SK-N-SH (cell line): ENCODE measurements around the gene ASCL2. TPM values are rescaled to one million over a fixed set of nuclear protein-coding genes. Genes with fewer than 3 reads are reported as not detected.

Experiments
- CTCF ChIA-PET: fragments of 300-600, 350-600 bp; formaldehyde crosslinking; extraction: SDS; loops from one replicate; lab custom pipeline; 2021; lab: Yijun Ruan, JAX
- POLR2A ChIA-PET: fragments of 350-600 bp; sonication (Branson Sonifier 250); formaldehyde crosslinking; extraction: SDS; loops from one replicate; lab custom pipeline; 2020; ENCODE audit warnings: antibody characterized with exemption, inconsistent platforms; lab: Yijun Ruan, JAX
- DNase-seq: peaks from one replicate; pipeline ENCODE4 v3.0.0; 2012
- H2AFZ ChIP-seq: fragments of 200-600 bp; sonication (generic); 2 replicates; pipeline ENCODE4 v1.8.1; 2016; ENCODE audit warnings: antibody characterized with exemption, mild to moderate bottlenecking, low read depth
- H3F3A ChIP-seq: fragments of 200-600 bp; sonication (generic); replicated peaks from 2 replicates; pipeline ENCODE3; 2016; ENCODE audit warnings: antibody characterized with exemption, mild to moderate bottlenecking; ENCODE audit not compliant: insufficient read depth
- H3K27ac ChIP-seq, 2 experiments: fragments of 200-500 bp in 1 of 2; fragments of 200-600 bp in 1 of 2; sonication (Bioruptor generic) in 1 of 2; sonication (generic), shearing (Covaris generic) in 1 of 2; 2 replicates each; pipeline versions ENCODE4 v1.5.1 to v1.6.1; 2014 to 2016; ENCODE audit warnings: low read depth in 2 of 2, inconsistent platforms in 1 of 2, low read length in 1 of 2, mild to moderate bottlenecking in 1 of 2, mixed read lengths in 1 of 2
- H3K27me3 ChIP-seq: fragments of 200-600 bp; sonication (generic), shearing (Covaris generic); 2 replicates; pipeline ENCODE4 v1.6.1; 2016; ENCODE audit warnings: mixed run types; ENCODE audit not compliant: insufficient read depth
- H3K36me3 ChIP-seq, 2 experiments: fragments of 200-500 bp in 1 of 2; fragments of 200-600 bp in 1 of 2; sonication (Bioruptor generic) in 1 of 2; sonication (generic) in 1 of 2; replicated peaks in 1 of 2; 2 replicates each; pipeline versions ENCODE3 to v1.5.1; 2014 to 2016; ENCODE audit warnings: low read length in 1 of 2, mild to moderate bottlenecking in 1 of 2; ENCODE audit not compliant: insufficient read depth in 2 of 2, control insufficient read depth in 1 of 2
- H3K4me1 ChIP-seq, 2 experiments: fragments of 200-500 bp in 1 of 2; fragments of 200-600 bp in 1 of 2; sonication (Bioruptor generic) in 1 of 2; sonication (generic), shearing (Covaris generic) in 1 of 2; 2 replicates each; pipeline versions ENCODE4 v1.5.1 to v1.6.1; 2014 to 2016; ENCODE audit warnings: low read depth in 1 of 2, low read length in 1 of 2, mixed run types in 1 of 2; ENCODE audit not compliant: insufficient read depth in 2 of 2, control insufficient read depth in 1 of 2
- H3K4me2 ChIP-seq: fragments of 200-600 bp; sonication (generic), shearing (Covaris generic); 2 replicates; pipeline ENCODE4 v1.6.1; 2017; ENCODE audit warnings: mixed run types
- H3K4me3 ChIP-seq, 2 experiments: fragments of 200-500 bp in 1 of 2; fragments of 200-600 bp in 1 of 2; sonication (Bioruptor generic) in 1 of 2; sonication (generic), shearing (Covaris generic) in 1 of 2; 2 replicates each; pipeline versions ENCODE4 v1.5.1 to v1.8.1; 2014 to 2016; ENCODE audit warnings: low read depth in 2 of 2, inconsistent platforms in 1 of 2, low read length in 1 of 2, mild to moderate bottlenecking in 1 of 2, mixed read lengths in 1 of 2, moderate library complexity in 1 of 2
- H3K79me2 ChIP-seq: fragments of 200-600 bp; sonication (generic); 2 replicates; pipeline ENCODE4 v1.8.1; 2017; ENCODE audit warnings: mild to moderate bottlenecking; ENCODE audit not compliant: insufficient read depth
- H3K9ac ChIP-seq: fragments of 200-600 bp; sonication (generic); 2 replicates; pipeline ENCODE4 v1.6.1; 2017; ENCODE audit warnings: mixed run types
- H3K9me2 ChIP-seq: fragments of 200-600 bp; sonication (generic); 2 replicates; pipeline ENCODE4 v1.6.1; 2017; ENCODE audit warnings: mixed run types
- H3K9me3 ChIP-seq: fragments of 200-600 bp; sonication (generic); 2 replicates; pipeline ENCODE4 v1.6.1; 2017; ENCODE audit warnings: mixed run types, mild to moderate bottlenecking, moderate library complexity
- H4K20me1 ChIP-seq: fragments of 200-600 bp; sonication (generic); 2 replicates; pipeline ENCODE4 v1.6.1; 2017; ENCODE audit warnings: mild to moderate bottlenecking, mixed run types; ENCODE audit not compliant: insufficient read depth
- CTCF ChIP-seq: fragments of 200-600 bp; sonication (generic); IDR thresholded peaks from 2 replicates; pipeline ENCODE4 v1.6.1; 2017; ENCODE audit warnings: antibody characterized with exemption, mild to moderate bottlenecking, moderate library complexity
- EP300 ChIP-seq, 2 experiments: IDR thresholded peaks; 2 replicates each; pipeline versions ENCODE4 v1.4.0 to v1.6.1; 2012; ENCODE audit warnings: borderline replicate concordance in 1 of 2, low read depth in 1 of 2, low read length in 1 of 2
- FOSL2 ChIP-seq: IDR thresholded peaks from 2 replicates; pipeline ENCODE4 v1.4.0; 2012; ENCODE audit warnings: low read depth, mild to moderate bottlenecking, moderate library complexity, borderline replicate concordance
- FOXJ3 ChIP-seq: sonication (generic); formaldehyde crosslinking; IDR thresholded peaks from 2 replicates; pipeline ENCODE4 v1.5.1; 2020; ENCODE audit warnings: mild to moderate bottlenecking, missing genetic modification reagents
- FOXM1 ChIP-seq: IDR thresholded peaks from 2 replicates; pipeline ENCODE4 v1.4.0; 2012; ENCODE audit warnings: low read depth, mild to moderate bottlenecking
- GABPA ChIP-seq: IDR thresholded peaks from 2 replicates; pipeline ENCODE4 v1.4.0; 2012; ENCODE audit warnings: low read depth, mild to moderate bottlenecking
- IRF3 ChIP-seq: fragments of 150-350 bp; IDR thresholded peaks from 2 replicates; pipeline ENCODE4 v1.6.1; 2016; ENCODE audit warnings: mild to moderate bottlenecking, low read depth, low read length
- MXI1 ChIP-seq: IDR thresholded peaks from 2 replicates; pipeline ENCODE4 v1.6.1; 2012; ENCODE audit warnings: mild to moderate bottlenecking, low read depth, low read length, improper control_type of control experiment
- NFIC ChIP-seq: IDR thresholded peaks from 2 replicates; pipeline ENCODE4 v1.4.0; 2012; ENCODE audit warnings: borderline replicate concordance
- PBX3 ChIP-seq: IDR thresholded peaks from 2 replicates; pipeline ENCODE4; 2012
- RAD21 ChIP-seq: IDR thresholded peaks from 2 replicates; pipeline ENCODE4 v1.6.1; 2012; ENCODE audit warnings: mild to moderate bottlenecking, low read length
- RCOR1 ChIP-seq: fragments of 150-350 bp; IDR thresholded peaks from 2 replicates; pipeline ENCODE4 v1.6.1; 2017; ENCODE audit warnings: antibody characterized with exemption, low read length
- RFX5 ChIP-seq: IDR thresholded peaks from 2 replicates; pipeline ENCODE4 v1.6.1; 2012; ENCODE audit warnings: mild to moderate bottlenecking, improper control_type of control experiment, low read length
- RXRA ChIP-seq: IDR thresholded peaks from 2 replicates; pipeline ENCODE4 v1.4.0; 2012; ENCODE audit warnings: low read depth, mild to moderate bottlenecking, borderline replicate concordance
- SIN3A ChIP-seq: IDR thresholded peaks from 2 replicates; pipeline ENCODE4 v1.6.1; 2012; ENCODE audit warnings: low read depth, mild to moderate bottlenecking, low read length, moderate library complexity, borderline replicate concordance
- TAF1 ChIP-seq: IDR thresholded peaks from 2 replicates; pipeline ENCODE4 v1.6.1; 2012; ENCODE audit warnings: low read depth, mild to moderate bottlenecking, low read length, moderate library complexity, borderline replicate concordance
- TCF12 ChIP-seq: IDR thresholded peaks from 2 replicates; pipeline ENCODE4 v1.4.0; 2012
- USF2 ChIP-seq: fragments of 150-350 bp; IDR thresholded peaks from 2 replicates; pipeline ENCODE4 v1.6.1; 2017; ENCODE audit warnings: antibody characterized with exemption, low read length, low read depth, borderline replicate concordance
- WGBS: methylation state at CpG from one replicate; pipeline ENCODE4 v1.1.6; 2017; ENCODE audit warnings: low lambda C conversion rate; 5-methylcytosine and 5-hydroxymethylcytosine counted together
- polyA plus RNA-seq, 3 experiments: library from polyadenylated mRNA; depleted of rRNA; stranded (reverse); fragments of >200 nt; gene quantifications; 2 replicates each; pipeline ENCODE4 v1.2.3, GENCODE V29; 2012

The ASCL2 gene
- polyA plus RNA-seq, 1 of the 3 experiments (the other 2 are of a cell fraction) = not detected

- no peak overlapping the region for H3K4me2 ChIP-seq
- H2AFZ ChIP-seq = no peak overlapping the region
- peaks cover 4% of the 10 kb centered on the region for H3F3A ChIP-seq
- H3K27ac ChIP-seq = peak overlapping the region in 1 of 2 experiments; percentile 69; a peak in 2 of 4 replicates
- TF ChIP-seq EP300 (IDR thresholded peaks at IDR 0.05; ENCODE audit: borderline replicate concordance in 1 of 2, low read depth in 1 of 2, low read length in 1 of 2) = no peak
- no peak for TF ChIP-seq GABPA
- TF ChIP-seq IRF3 = no peak
- TF ChIP-seq TCF12 = no peak
- 0 out of 2 replicates have a peak, but pooled peaks have one; percentile 10 for TF ChIP-seq MXI1
- H3K79me2 ChIP-seq = no peaks in the 10 kb centered on the region
- ChIA-PET POLR2A (interaction anchor here (0.8 to 1.3 kb wide), 2 partner anchors 75 to 109 kb away, joined by 3 to 5 read pairs; no protein-coding TSS in a partner anchor), CTCF (interaction anchor here (0.7 to 13.9 kb wide), 10 partner anchors 97 to 230 kb away, joined by 3 to 318 read pairs (median 25); partner anchors contain the start of gene TSSC4)
- H3K9me3 ChIP-seq = no peaks in the 10 kb centered on the region
- WGBS = 90% methylated on average over 6 of the region's 18 CpGs
- no peak overlapping the region for H3K4me3 ChIP-seq
- H3K4me1 ChIP-seq = peaks cover 12 to 48% of the 10 kb centered on the region in 2 experiments; a peak in 3 of 4 replicates
- no peaks in the 10 kb centered on the region for H3K27me3 ChIP-seq
- no peak overlapping the region for H3K9ac ChIP-seq
- H3K9me2 ChIP-seq = no peaks in the 10 kb centered on the region
- H3K36me3 ChIP-seq = no peaks in the 10 kb centered on the region
- peak; percentile 74 for DNase-seq
- H4K20me1 ChIP-seq = no peaks in the 10 kb centered on the region
These were observed 32.7 kb upstream of the ASCL2 start for GRCh38 chr11:2302896-2303626.

- Histone ChIP-seq H3K36me3 (no peaks in the 10 kb centered on the region), H3K27ac (peak overlapping the region in 1 of 2 experiments; percentile 69; a peak in 1 of 4 replicates), H3K9me2 (no peaks in the 10 kb centered on the region), H3K9me3 (no peaks in the 10 kb centered on the region), H3K9ac (no peak overlapping the region), H3K4me3 (no peak overlapping the region), H4K20me1 (no peaks in the 10 kb centered on the region), H3K79me2 (no peaks in the 10 kb centered on the region), H2AFZ (no peak overlapping the region), H3K27me3 (no peaks in the 10 kb centered on the region), H3K4me2 (no peak overlapping the region), H3K4me1 (peaks cover 12 to 48% of the 10 kb centered on the region in 2 experiments; a peak in 3 of 4 replicates), H3F3A (peaks cover 4% of the 10 kb centered on the region)
- ChIA-PET POLR2A (interaction anchor here (0.8 to 1.2 kb wide), 2 partner anchors 9 to 109 kb away, joined by 3 to 4 read pairs; no protein-coding TSS in a partner anchor), CTCF (interaction anchor here (0.7 to 13.9 kb wide), 7 partner anchors 33 to 230 kb away, joined by 3 to 318 read pairs (median 5); partner anchors contain the start of gene TSSC4)
- peak; percentile 63 for DNase-seq
- 100% methylated on average over 3 of the region's 16 CpGs for WGBS
- no peak for TF ChIP-seq RFX5
- no peak for TF ChIP-seq USF2
- TF ChIP-seq PBX3 = no peak
- TF ChIP-seq FOXJ3 (CRISPR knock-in tag) = no peak
- no peak for TF ChIP-seq RAD21
- TF ChIP-seq SIN3A = no peak
- no peak for TF ChIP-seq CTCF
- no peak for TF ChIP-seq FOSL2
- TF ChIP-seq RCOR1 = no peak
- TF ChIP-seq MXI1 = no peak
- TF ChIP-seq TAF1 = no peak
- no peak for TF ChIP-seq GABPA
- no peak for TF ChIP-seq FOXM1
- no peak for TF ChIP-seq RXRA
- no peak for TF ChIP-seq NFIC
These were observed 32.0 kb upstream of the ASCL2 start for GRCh38 chr11:2302306-2302895.
